ENCODE data around the gene N4BP2L2. TPM values are rescaled to one million over a fixed set of nuclear protein-coding genes. Genes with fewer than 3 reads are reported as not detected.
A peak's percentile ranks its signal among the peaks of the same experiment; 100 is the strongest.

Gene N4BP2L2
- total and polyA plus RNA-seq, 2 of the 8 experiments (the other 6 are each of a cell fraction or from before 2014, with no cell fraction given) = 14.6 to 67.6 TPM

DNA sequence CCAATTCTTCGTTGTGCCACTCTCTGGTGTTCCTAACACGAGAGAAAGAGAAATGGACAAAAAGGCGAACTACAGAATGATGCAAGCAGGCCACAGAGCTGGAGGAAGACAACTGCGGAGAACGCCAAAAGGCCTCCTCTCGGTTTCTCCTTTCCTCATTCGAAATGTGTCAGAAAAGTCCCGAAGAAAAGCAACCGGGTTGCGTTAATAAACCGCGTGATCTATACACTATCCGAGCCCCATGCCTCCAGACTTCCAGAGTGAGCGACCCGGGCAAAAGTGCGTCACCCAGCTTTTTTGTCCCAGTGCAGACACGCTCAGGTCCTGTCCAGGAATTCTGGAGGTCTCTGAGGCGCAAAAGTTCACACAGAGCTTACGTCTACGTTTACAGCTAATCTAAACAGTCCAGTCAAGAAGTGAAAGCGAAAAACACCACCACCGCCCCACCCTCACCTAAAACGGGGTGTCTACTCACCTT lies 413 bp downstream of the N4BP2L2 start:
- Histone ChIP-seq H2BK15ac (ENCODE audit: low read length) (no peak overlapping the region), H3K4me3 (ENCODE audit: extremely low read depth in 1 of 4, insufficient read depth in 2 of 4, low read depth in 3 of 4, low read length in 4 of 4) (peak overlapping the region; percentile 81 to 96 (median 94))
- WGBS, 2 experiments (ENCODE audit: extremely low coverage in 1 of 2, insufficient coverage in 1 of 2, insufficient read length in 1 of 2, insufficient replicate concordance in 2 of 2, low coverage in 1 of 2, low lambda C conversion rate in 2 of 2, missing lambda C conversion rate in 1 of 2) = 1% methylated on average over 23 of the region's 23 CpGs; no CpG with 5 or more reads in 1 of the 2 experiments
- 0 out of 2 replicates have a peak, but pooled peaks have one; percentile 25 for TF ChIP-seq RBBP5 (IDR thresholded peaks at IDR 0.05; ENCODE audit: borderline replicate concordance, low read depth, low read length)
- peak; percentile 13 for TF ChIP-seq TAF7 (optimal IDR thresholded peaks at IDR 0.05; ENCODE audit: borderline replicate concordance, low read depth, low read length)
- TF ChIP-seq CEBPB (IDR thresholded peaks at IDR 0.05; ENCODE audit: low read depth, low read length) = no peak
- 0 out of 2 replicates have a peak, but pooled peaks have one; percentile 17 for TF ChIP-seq SP4 (IDR thresholded peaks at IDR 0.05; ENCODE audit: low read length)
- no peak for TF ChIP-seq TCF12 (IDR thresholded peaks at IDR 0.05; ENCODE audit: low read depth, low read length)

More for the DNA sequence above, 413 bp downstream of the N4BP2L2 start:
- no peak overlapping the region for H2BK20ac ChIP-seq (ENCODE audit: low read length)
- H3K56ac ChIP-seq (replicated peaks; ENCODE audit: insufficient read length, low read depth, low read length) = peak overlapping the region; percentile 22
- peak overlapping the region; percentile 79 for H3K18ac ChIP-seq (ENCODE audit: extremely low read depth, low read length)
- DNase-seq (ENCODE audit: low read depth in 1 of 2, low spot score in 2 of 2) (peak in 1 of 2 experiments; percentile 46), FAIRE-seq (no peak)
- no peak overlapping the region for H2BK120ac ChIP-seq (replicated peaks; ENCODE audit: low read depth, low read length)
- peak overlapping the region; percentile 85 for H3K27ac ChIP-seq (ENCODE audit: low read depth, low read length)
- H3K9me3 ChIP-seq (ENCODE audit: insufficient read depth in 2 of 2, low read depth in 1 of 2, low read length in 1 of 2) = no peaks in the 10 kb centered on the region
- peaks cover 0 to 46% of the 10 kb centered on the region in 2 experiments; a peak in 3 of 4 replicates for H3K79me2 ChIP-seq (ENCODE audit: control insufficient read depth in 1 of 2, insufficient read depth in 2 of 2, low read length in 2 of 2)
- ChIA-PET POLR2A (ENCODE audit: partially characterized antibody) (interaction anchor here (0.7 to 2.2 kb wide), 9 partner anchors 10 to 130 kb away, joined by 3 to 10 read pairs (median 3); partner anchors contain the start of gene N4BP2L1), CTCF (ENCODE audit: partially characterized antibody) (interaction anchor here (0.8 to 1.1 kb wide), 6 partner anchors 32 to 207 kb away, joined by 3 to 4 read pairs (median 3); no protein-coding TSS in a partner anchor)
- H3K9ac ChIP-seq (replicated peaks in 1 of 4; ENCODE audit: extremely low read depth in 1 of 4, low read depth in 3 of 4, low read length in 3 of 4) = peak overlapping the region; percentile 82 to 98 (median 88)
- peak overlapping the region; percentile 22; the same call in 1 of the 2 replicates for H2BK12ac ChIP-seq (ENCODE audit: low read depth, low read length)
- peaks cover 0 to 22% (median 8%) of the 10 kb centered on the region in 4 experiments; a peak in 4 of 8 replicates for H3K36me3 ChIP-seq (ENCODE audit: control insufficient read depth in 2 of 4, insufficient read depth in 4 of 4, low read length in 3 of 4)
- H3K4ac ChIP-seq (replicated peaks; ENCODE audit: insufficient read length, low read depth, low read length) = no peak overlapping the region
- no peak overlapping the region for H3K14ac ChIP-seq (ENCODE audit: insufficient read length)
- no peaks in the 10 kb centered on the region for H3K27me3 ChIP-seq (replicated peaks in 1 of 4; ENCODE audit: control insufficient read depth in 3 of 4, extremely low read depth in 1 of 4, insufficient read depth in 3 of 4, low read length in 3 of 4)
- peaks cover 0 to 4% of the 10 kb centered on the region in 2 experiments for H4K20me1 ChIP-seq (replicated peaks in 1 of 2; ENCODE audit: control insufficient read depth in 1 of 2, insufficient read depth in 2 of 2, low read length in 2 of 2)
- H3K4me1 ChIP-seq (replicated peaks in 1 of 4; ENCODE audit: control insufficient read depth in 3 of 4, insufficient read depth in 4 of 4, low read length in 3 of 4) = no peaks in the 10 kb centered on the region; a peak in 1 of 7 replicates
- peak overlapping the region; percentile 48 to 65 for H3K4me2 ChIP-seq (ENCODE audit: insufficient read depth in 1 of 2, low read depth in 2 of 2, low read length in 2 of 2)
- no peaks in the 10 kb centered on the region for H3K79me1 ChIP-seq (ENCODE audit: low read depth, low read length)
- H4K5ac ChIP-seq (ENCODE audit: insufficient read length, low read depth, low read length) = peak overlapping the region; percentile 74
- H2AK5ac ChIP-seq (ENCODE audit: low read depth, low read length) = no peak overlapping the region
- H4K8ac ChIP-seq (ENCODE audit: extremely low read depth, insufficient read depth, low read length) = peak overlapping the region; percentile 92; the same call in 1 of the 2 replicates
- H3K23ac ChIP-seq (ENCODE audit: insufficient read length) = no peak overlapping the region
- no peaks in the 10 kb centered on the region; the same call in 1 of the 2 replicates for H3K23me2 ChIP-seq (ENCODE audit: low read depth, low read length)
- peak overlapping the region; percentile 73; the same call in 1 of the 2 replicates for H2AFZ ChIP-seq (ENCODE audit: low read length)
- no peak overlapping the region for H4K91ac ChIP-seq (replicated peaks; ENCODE audit: insufficient read length, low read length)
- peak overlapping the region; percentile 96 for H2BK5ac ChIP-seq (ENCODE audit: low read depth, low read length)
